GM18873 (cell line): ENCODE measurements around the gene PTPRD.

ENCODE experiments used
- ATAC-seq: cut with Tn5 transposase; IDR thresholded peaks from one replicate; pipeline ENCODE4 v1.9.1; 2021; ENCODE audit warnings: mild to moderate bottlenecking, moderate library complexity, moderate number of reproducible peaks; ENCODE audit not compliant: unreplicated experiment, low FRiP score

PTPRD gene

DNA sequence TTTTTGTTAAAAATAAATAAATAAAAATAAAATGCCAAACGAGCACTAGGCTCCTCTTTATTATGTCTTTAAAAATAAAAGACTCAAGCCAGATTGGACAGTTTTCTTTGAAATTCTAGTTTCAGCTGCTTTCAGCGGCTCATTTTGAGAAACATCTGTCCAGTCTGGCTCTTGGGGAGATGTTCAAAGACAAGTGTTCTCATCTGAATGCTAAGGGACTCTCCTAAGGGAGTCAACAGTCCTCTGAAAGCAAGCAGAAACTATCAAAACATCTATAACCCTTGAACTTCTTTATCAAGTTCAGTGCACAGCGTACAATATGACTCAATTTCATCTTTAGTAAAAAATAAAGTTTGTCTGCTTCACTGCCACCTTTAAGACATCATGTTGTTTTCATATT is 1927.0 kb downstream of the PTPRD start:
- ATAC-seq = no peak

DNA sequence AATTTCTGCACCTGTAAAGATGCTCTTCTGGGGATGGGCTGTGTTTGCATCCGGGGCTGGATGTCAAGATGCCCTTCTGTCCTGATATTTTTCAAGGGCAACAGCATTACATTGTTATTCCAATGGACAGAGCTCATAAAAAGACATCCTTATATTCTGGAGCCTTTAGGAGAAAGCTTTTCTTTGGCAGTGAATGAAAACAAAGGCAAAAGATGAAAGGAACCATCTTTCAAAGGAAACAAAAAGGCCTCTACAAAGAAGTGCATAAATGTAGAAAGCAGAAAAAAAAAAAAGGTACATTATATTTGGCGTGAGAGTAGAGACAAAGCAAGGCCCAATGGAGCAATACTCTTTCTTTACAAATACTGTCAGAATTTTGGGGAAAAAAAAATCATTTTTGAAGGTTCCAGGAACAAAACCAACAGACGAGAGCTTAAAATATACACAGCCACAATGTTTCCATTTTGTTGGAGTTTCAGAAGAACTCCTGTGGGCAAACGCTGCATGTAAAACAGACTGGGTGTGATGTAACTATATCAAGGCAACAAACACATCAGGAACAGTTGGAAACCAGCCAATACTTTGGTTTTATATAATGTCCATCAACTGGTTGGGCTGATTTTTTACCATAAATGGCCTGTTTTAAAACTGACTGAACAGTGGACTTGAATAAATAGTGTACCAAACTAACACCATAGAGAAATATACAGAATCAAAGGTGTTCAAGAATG is 1927.7 kb downstream of the PTPRD start:
- no peak for ATAC-seq

DNA sequence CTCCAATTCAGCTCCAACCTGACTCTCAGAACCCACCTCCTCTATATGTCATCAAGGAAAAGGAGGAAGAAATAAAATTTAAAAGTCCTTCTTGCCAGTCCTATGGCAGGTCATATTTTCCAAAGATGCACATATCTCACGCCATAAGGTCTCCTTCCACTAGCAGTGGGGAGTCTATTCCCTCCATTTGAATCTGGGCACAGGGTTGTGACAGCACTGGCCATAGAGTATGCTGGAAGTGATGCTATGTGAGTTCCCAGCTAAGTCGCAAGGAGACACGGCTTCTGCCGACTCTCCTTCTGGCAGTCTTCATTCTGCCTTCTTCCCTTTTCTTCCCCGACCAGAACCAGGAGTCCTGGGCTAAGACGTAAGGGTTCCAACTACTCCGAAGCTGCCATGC is 1929.3 kb downstream of the PTPRD start:
- ATAC-seq = no peak

DNA sequence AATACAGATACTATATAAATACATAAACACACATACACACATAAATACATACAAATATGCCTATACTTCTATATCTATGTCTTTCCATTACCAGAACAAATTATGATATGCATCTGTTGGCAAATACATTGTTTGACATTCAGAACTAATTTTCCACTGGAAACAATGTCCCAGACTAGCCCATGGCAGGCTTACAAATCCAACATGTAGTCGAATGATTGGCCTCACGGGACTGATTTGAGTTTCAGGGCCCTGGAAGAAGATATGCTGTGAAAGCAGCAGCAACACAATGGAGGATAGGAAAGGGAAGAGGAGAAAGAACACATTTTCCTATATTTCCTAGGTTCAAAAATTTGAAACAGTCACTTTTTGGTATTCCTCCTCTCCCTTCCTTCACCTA is 1932.1 kb downstream of the PTPRD start:
- no peak for ATAC-seq

DNA sequence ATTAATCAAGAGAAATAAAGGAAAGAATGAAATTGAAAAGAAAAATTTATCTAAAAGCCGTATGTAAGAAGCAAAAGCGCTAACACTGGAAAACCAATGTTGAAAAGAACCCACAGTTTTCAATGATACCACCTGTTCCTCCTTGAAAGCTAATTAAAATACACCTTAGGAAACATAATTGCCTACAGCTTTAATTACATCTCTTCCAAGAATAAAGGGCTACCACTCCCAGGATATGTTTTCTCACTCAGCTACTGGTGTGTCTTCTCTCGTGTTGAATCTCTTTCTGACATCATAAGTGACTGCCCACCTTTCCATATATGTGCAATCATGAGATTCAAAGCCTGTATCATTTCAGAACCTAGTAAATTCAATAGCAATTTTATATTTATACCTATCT is 1932.6 kb downstream of the PTPRD start:
- ATAC-seq = no peak

DNA sequence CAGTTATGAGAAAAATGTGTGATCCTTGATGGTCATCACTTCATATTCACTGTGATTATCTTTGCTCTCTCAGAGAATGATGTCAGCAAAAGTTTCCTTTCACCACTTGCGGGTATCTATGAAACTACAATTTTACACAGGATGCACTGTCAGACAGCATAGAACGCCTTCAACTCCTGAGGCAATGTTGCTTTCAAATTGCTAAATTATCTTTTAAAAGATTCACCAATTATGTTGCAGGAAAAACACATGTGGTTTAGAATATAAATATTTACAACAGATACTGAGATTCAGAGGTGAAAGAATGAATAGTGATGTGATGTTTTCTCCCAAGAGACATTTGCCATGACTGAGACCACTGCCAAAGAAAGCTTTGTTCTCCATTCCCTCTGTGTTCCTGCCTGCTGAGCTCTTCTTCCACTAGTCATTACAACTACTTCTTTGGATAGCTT is 1933.4 kb downstream of the PTPRD start:
- no peak for ATAC-seq

DNA sequence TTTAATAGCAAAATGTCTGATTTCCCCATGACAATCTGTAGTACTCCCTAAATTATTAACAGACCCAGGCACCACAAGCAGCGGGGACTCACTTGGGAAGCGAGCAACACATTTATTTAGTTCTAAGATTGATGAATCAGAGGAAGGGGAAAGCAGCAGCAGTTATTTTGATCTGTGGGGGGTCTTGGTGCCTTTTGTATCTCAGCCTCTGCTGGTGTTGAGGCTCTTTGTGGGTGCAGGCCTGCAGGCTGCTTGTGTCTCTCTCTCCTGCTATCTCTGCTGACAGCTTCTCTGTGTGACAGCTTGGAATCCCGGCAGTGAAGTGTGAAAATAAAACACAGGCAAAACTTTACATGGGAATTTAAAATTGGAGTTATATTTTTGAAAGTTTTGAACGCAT is 1935.1 kb downstream of the PTPRD start:
- no peak for ATAC-seq

DNA sequence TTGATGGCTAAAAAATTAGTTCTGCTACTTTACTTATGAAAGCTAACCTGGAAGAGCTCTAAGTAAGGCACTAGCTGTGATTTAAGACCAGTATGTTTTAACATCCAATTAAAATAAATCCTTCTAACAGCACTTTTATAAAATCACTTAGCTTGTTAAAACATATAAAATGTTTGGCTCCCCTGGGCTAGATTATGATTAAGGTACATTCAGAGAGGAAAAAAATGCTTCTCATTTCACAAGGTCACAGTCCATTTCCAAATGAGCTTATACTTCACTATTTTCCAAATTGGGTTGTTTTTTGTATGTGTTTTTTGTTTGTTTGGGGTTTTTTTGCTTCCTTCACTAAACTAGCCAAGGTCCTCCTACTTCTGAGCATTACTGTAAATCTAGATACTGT is 1938.3 kb downstream of the PTPRD start:
- ATAC-seq = no peak

DNA sequence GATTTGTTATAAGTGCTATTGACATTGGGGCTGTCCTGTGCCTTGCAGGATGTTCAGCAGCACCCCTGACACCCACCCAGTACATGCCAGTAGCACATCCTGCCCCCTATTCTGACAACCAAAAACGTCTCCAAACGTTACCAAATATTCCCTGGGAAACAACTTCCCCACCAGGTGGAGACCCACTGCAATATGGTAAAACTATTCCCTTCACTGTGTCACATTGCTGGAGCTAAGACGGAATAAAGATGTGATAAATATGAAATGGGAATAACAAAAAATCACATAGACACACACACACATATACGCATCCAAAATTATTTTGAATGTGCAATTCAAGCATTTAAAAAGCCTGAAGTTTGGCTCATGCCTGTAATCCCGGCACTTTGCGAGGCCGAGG is 1939.0 kb downstream of the PTPRD start:
- ATAC-seq = no peak

DNA sequence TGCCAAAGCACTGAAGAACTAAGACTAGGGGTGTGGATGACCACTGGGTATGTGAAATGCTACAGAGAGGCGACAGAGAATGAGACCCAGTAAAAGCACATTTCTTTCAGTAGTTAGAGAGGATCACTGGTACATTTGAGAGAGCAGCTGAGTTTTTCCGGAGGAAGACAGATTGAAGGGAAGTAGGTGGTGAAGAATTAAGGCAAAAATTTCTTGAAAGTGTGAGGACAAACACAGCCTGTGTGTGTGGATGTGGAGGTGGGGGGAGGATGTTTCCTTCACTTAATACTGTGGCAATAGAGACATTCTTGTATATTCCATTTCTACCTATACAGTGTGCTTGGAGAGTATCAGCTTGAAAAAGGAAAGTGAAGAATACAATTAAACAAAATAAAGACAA is 1942.1 kb downstream of the PTPRD start:
- ATAC-seq = no peak

DNA sequence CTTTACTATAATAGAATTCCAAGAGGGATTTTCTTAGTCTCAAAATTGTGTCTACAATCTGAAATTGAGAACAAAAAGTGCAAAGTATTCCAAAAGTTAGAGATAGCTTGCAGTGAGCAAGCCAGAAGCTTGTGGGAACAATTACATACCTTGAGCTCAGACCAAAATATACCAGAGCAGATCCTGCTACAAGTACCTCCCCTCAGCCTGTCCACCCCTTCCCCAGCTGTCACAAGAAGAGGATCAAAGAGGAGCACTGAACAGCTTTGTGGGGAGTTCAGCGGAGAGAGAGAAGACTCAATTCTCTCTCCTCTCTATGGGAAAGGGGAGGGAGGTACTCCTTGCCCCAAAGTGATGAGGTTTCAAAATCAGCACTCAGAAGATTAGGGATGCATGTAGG is 1944.1 kb downstream of the PTPRD start:
- ATAC-seq = no peak

DNA sequence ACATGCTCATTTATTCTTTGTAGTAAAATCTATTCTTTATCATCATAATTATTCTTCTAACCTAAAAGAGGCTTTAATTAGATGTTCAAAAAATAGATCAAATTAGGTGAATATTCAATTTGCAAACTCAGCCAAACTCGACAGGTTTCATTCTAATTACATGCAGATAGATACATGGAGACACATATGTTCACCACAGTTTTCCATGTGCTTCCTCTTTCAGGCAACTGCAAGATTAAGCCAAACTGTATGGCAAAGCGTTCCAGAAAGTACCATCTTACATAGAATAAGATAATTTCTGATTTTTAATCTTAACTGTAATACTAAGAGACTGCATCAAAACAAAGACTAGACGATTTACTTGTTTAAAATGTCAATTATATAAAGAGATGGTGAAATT is 1944.6 kb downstream of the PTPRD start:
- no peak for ATAC-seq

DNA sequence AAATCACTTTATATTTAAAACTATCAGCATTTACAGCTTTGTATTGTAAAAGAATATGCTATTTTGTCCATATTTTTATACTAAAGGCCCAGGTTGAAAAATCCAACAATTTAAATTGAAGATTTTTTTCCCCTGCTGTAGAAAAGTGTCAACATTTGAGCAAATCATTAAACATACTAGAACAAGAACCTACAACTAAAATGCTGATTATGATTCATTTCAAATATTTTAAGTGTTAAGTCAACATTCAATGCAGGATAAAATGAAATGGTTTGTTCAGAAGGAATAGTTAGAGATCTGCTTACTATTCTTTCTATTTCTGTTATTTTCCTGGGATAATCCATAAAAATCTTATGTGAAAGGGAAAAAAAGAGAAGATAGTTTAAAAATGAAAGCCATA is 1946.7 kb downstream of the PTPRD start:
- ATAC-seq = no peak

DNA sequence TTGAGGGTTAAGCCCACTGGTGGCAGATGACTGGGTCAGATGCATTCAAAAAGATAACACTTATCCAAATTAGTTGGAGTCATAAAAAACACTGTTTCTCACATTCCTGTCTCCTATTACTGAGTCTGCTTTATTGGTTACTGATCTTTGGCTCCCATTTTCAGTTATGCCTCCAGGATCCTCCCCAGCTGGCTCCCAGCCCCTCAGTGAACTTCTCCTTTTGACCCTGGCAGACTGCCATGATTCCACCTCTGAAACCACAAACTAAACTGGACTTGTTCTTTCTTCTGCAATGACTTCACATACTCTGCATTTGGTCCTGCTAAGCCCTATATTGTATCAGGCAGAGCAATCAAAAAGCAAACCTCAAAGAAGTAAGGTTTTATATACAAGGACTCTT is 1952.4 kb downstream of the PTPRD start:
- no peak for ATAC-seq

DNA sequence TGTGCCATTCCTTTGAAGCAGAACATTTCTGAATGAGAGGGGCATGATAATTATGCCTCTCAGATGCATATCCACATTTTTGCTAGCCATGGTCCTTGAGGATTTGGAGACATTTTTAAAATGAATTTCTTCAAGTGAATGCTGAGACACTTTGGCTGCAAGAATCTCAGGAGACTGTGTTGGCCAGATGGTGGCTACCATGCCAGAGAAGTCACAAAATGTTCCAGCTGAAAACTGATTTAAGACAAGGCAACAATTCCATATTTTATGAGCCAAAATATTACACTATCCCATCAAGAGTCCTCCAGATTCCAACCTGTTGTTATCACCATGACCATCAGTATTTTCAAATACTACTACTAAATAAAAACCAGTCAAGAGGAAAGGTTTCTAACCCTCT is 1953.7 kb downstream of the PTPRD start:
- no peak for ATAC-seq

DNA sequence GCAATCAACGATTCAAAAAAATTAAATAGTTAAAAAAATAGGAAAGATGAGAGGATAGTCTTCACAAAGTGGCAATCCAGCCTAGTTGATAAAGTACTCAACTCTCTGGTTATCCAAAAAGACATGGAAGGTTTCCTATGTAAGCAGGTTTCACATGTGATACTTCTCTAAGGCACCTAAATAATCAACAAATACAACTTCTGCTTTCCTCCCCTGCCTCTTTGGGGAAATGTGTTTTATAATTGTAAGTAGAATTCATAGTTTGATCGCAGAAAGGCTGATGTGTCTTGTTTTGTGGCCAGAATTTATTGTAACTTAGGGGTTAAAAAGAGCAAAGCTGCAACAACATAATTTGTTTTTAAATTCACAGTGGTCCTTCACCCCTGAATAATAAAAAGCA is 1957.7 kb downstream of the PTPRD start:
- ATAC-seq = no peak

DNA sequence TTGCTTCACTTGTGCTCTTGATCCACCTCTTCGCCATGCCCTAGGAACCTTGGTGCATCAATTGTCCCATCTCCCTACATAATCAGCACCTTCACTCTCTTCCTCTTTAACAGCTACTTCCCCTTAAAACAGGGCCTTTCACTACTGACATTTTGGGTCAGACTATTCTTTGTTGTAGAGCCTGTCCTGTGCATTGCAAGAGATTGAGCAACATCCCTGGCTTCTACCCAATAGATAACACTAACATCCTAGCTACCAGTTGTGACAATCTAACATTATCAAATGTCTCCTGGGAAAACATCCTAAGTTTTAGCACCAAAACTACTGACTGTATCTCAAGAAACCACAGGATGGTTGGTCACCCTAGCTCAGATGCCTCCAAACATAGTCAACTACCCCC is 1958.9 kb downstream of the PTPRD start:
- ATAC-seq = no peak

DNA sequence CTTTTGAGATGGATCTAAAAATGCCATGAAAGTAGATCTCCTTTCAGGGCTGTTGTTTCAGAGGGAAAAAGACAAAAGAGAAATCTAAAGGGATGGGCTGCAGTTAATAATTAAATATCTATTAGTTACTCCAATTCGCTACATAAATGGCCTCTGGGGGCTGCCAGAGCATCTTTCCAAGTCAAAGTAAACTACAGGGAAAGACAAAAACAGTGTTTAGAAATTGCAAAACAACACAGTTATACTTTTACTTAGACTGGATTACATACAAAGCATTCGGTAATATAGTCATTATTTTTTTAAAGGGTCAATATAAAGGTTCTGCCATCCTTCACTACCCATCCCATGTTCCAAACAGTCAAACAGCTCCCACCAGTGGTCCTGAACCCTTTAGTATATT is 1959.7 kb downstream of the PTPRD start:
- ATAC-seq = no peak

DNA sequence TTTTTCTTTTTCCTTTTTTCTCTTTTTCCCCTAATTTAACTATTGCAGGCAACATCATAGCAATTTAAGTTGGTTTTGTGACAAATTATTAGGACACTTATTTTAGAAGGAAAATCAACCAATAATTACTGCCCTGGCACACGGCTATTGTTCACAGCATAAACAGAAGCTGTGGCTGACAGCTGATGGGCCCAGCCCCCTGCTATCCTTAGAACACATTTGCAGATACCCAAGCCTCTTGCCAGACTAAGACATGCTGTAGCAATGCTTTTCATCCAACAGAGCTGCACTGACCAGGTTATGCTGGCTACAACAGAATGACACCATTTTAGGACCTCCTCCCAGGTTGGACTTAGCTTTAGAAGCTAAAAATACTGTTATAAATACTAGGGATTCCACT is 1960.5 kb downstream of the PTPRD start:
- ATAC-seq = no peak

DNA sequence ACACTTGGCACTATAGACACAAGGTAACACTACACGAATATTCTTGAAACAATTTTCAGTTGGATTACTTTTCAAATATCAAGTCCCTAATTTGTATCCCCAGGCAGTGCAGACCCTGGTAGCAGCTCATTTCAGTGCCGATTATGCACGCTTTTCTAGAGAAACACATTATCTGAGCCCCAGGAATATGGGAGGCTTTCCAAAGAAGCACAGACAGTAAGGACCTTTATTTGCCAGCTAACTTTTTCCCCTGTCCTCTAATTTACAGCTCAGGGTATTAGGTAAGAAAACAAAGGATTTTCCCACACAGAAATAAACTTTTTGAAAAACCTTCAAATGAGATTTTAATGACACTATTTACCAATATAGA is 1961.0 kb downstream of the PTPRD start:
- no peak for ATAC-seq

DNA sequence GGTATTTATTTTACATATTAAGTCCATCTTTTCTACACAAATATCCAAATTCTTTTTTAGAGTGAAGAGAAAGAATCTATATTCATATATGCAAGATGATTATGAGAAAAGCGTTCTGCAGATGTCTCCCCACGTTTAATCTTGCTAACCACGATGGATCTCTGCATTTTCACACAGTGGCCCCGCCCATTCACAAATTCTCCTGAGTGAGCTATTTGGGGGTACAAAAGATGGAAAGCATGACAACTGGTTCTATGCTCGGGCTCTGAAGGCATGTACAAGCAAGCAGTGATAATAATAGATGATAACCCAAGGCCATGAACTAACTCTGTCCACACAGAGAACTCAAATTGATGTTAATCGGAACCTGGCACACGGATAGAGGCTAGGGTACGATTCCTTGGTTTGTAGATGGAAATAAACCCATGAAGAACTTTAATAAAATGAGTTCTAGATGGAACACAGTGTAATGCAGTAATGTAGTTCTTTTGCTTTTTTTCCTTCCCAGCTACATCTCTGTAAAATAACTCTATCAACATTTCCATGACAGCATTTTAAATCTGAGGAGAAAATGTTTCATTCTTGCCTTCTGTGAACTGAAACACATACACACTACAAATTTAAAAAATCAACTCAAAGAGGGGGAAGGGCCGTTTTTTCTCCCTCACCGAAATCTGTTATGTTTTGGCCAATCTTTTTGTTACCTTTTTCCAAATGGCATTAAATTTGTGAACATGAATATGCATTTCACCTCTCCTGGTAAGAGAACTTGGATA is 1961.5 kb downstream of the PTPRD start:
- ATAC-seq = no peak

DNA sequence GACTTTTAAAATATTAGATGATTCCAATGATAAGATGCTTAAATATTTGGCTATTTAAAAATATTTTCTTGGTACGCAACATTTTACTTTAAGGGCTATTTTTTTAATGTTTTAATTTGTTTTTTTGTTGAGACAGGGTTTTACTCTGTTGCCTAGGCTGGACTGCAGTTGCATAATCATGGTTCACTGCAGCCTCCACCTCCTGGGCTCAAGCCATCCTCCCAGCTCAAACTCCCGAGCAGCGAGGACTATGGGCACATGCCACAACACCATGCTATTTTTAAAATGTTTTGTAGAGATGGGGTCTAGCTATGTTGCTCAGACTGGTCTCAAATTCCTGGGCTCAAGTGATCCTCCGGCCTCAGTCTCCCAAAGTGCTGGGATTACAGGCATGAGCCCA is 1963.0 kb downstream of the PTPRD start:
- no peak for ATAC-seq
